Endothelial cell of umbilical vein (primary cell): ENCODE data around the gene RASAL2.

Experiments
- EZH2 ChIP-seq: IDR thresholded peaks from 2 replicates; pipeline ENCODE4 v1.6.1; 2012; ENCODE audit warnings: borderline replicate concordance, low read depth, mild to moderate bottlenecking, moderate library complexity, low read length, inconsistent platforms; ENCODE audit not compliant: severe bottlenecking
- TF ChIP-seq, protein P1 (sequence below), 2 donors: IDR thresholded peaks; 1 replicate in 1 of 2; 2 replicates in 1 of 2; pipeline ENCODE4 v1.5.1; 2011; ENCODE audit warnings: low read length in 2 of 2, mild to moderate bottlenecking in 2 of 2, moderate library complexity in 2 of 2, control low read depth in 1 of 2, inconsistent platforms in 1 of 2, low read depth in 1 of 2; ENCODE audit not compliant: insufficient read depth in 1 of 2; ENCODE audit errors: extremely low read depth in 1 of 2

- TF ChIP-seq, protein P1, sequence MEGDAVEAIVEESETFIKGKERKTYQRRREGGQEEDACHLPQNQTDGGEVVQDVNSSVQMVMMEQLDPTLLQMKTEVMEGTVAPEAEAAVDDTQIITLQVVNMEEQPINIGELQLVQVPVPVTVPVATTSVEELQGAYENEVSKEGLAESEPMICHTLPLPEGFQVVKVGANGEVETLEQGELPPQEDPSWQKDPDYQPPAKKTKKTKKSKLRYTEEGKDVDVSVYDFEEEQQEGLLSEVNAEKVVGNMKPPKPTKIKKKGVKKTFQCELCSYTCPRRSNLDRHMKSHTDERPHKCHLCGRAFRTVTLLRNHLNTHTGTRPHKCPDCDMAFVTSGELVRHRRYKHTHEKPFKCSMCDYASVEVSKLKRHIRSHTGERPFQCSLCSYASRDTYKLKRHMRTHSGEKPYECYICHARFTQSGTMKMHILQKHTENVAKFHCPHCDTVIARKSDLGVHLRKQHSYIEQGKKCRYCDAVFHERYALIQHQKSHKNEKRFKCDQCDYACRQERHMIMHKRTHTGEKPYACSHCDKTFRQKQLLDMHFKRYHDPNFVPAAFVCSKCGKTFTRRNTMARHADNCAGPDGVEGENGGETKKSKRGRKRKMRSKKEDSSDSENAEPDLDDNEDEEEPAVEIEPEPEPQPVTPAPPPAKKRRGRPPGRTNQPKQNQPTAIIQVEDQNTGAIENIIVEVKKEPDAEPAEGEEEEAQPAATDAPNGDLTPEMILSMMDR (IDR thresholded peaks at IDR 0.05; ENCODE audit: extremely low read depth in 1 of 2, insufficient read depth in 1 of 2, low read depth in 1 of 2, low read length in 2 of 2): no peak
- no peak for TF ChIP-seq EZH2
Measured at GRCh38 chr1:178323067-178323466, 229.2 kb downstream of the RASAL2 start.
